Stimulated activated CD4-positive, alpha-beta T cell treated with anti-CD3 and anti-CD28 coated beads, Interleukin-4, amount 100 ng/mL, for 1 hour (primary cell): ENCODE results near the gene MYO10.
"Not testable (repeated sequence)": the region's sequence is repeated elsewhere in the genome, so short reads cannot be mapped to it uniquely, and the experiment has no call there.

Experiments
- DNase-seq: peaks from one replicate; pipeline ENCODE4 v3.0.0-alpha.2; 2020

Gene MYO10

DNA sequence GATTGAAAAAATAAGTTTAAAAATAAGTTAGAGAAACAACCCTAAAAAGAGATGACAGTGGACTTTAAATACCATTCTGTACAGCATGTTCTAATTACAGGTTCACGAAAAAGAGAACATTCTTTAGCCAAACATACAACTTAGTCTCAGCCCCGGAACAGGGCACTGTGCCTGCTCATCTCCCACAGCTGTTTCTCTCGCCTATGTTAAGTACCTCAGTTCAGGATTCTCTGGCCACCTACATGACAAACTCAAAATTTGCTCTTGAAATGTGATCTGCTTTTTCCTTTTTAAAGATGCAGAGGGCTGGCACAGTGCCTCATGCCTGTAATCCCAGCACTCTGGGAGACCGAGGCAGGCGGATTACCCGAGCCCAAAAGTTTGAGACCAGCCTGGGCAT lies 52.3 kb downstream of the MYO10 start:
- no peak for DNase-seq

DNA sequence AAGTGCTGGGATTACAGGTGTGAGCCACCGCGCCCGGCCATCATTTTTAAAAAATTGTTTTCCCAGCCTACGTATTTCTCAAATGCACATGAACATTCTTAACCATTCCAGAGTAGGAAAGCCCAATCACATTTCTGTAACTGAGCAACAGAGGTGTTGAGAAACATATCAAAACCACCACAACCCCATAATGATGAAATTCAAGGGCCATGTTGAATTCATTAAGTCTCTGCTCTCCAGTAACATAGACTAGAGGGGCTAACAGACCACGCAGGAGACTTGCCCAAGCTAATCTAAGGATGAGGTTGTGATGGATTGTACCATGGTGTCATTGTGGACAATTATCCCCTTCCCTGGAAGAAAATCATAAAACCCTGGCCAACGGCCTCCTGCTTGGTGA lies 52.9 kb downstream of the MYO10 start:
- DNase-seq, result no peak

DNA sequence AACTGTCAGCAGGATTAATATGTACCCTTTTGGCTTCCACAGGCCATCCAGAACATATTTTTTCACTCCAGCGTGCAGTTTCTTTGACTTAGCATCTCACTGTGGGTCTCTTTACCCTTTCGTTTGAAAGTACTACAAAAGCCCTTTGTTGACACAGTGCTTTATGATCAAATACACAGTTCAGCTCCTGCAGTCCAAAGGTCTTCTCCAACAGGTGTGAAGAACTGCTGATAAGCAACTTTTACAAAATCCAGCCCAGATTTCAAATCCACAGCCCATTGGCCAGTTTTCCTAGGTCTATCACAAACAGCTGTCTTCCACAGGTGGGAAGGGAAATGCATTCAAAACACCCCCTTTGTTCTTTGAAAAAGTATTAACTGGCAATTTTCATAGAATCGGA lies 54.8 kb downstream of the MYO10 start:
- DNase-seq, result no peak

DNA sequence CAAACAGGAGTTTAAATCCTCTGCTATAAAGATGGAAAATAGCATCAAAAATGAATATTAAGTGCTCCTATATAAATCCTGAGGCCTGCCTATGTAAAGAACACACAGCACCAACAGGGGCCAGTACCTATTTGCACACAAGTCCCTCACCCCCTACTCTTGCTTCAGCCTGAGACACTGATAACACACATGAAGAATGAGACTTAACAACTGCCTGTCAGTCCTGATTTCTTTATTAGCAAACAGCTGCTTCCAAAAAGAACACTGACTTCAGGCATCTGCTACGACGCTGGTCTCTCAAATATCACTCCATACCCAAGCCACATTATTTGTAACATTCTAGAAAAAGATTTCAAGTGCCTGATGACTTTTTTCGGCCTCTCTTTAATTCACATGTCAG lies 55.5 kb downstream of the MYO10 start:
- no peak for DNase-seq

DNA sequence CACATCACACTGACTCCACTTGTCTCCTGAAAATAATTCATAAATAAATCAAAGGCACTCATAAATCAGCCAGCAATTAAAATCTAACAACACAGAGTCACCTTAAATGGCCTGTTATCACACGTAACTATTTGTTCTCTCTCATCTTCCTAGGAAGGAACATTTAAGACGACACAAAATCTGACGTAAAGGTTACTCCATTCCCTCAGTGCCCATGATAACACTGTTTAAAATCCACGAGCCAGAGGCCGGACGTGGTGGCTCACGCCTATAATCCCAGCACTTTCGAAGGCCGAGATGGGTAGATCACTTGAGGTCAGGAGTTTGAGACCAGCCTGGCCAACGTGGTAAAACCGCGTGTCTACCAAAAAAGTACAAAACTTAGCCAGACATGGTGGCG lies 56.4 kb downstream of the MYO10 start:
- no peak for DNase-seq

DNA sequence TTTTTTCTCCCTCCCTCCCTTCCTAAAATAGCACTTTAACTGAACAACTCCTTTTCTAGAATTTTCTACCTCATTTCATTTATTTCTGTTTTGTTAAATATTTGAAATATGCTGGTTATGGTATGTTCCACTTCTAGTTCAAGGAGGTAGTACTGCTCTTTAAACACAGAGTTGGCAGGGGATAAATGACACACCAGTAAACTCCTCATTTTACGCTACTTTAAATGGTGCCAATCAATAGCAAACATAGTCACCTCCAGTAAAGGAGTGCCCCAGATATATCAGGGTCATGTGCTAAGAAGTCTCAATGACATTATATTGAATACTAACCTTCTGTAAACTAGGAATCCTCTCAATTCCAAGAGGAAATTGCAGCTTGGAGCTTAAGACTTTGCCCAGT lies 56.9 kb downstream of the MYO10 start:
- DNase-seq, result no peak

DNA sequence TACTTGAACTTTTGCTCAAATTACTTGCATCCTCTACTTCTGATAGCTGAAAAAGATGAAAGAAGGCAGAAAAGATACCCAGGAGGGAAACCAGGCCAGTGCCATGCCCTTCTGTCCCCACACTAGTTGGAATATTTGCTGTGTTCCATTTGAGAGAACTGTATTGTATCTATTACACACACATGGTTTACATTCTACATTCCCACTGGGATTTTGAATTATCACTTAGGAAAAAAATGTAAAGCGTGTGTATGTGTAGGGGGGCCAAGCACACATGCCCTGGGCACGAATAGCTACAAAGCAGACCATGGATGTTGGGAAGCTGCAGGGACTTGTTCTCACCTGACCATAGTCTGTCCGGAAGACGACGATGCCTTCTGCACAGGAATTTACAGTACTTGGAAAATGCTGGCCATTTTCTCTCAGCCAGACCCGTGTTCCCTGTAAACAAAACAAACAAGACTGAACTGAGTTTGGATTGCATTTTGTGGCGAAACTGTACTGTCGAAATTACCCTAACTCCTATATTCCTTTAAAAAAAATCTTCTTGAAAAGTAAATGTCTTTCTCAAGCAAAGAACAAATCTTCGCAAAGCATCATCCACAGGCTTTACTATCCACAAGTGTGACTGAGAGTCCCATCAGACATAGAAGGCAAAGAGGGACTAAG lies 58.7 kb downstream of the MYO10 start:
- DNase-seq, result no peak

DNA sequence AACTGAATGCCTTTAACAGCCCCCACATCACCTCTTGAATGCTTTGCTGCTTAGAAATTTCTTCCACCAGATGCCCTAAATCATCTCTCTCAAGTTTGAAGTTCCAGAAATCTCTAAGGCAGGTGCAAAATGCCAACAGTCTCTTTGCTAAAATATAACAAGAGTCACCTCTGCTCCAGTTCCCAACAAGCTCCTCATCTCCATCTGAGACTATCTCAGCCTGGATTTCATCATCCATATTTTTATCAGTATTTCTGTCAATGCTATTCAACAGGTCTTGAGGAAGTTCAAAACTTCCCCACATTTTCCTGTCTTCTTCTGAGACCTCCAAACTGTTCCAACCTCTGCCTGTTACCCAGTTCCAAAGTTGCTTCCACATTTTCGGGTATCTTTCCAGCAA lies 61.7 kb downstream of the MYO10 start:
- not testable (repeated sequence) for DNase-seq

DNA sequence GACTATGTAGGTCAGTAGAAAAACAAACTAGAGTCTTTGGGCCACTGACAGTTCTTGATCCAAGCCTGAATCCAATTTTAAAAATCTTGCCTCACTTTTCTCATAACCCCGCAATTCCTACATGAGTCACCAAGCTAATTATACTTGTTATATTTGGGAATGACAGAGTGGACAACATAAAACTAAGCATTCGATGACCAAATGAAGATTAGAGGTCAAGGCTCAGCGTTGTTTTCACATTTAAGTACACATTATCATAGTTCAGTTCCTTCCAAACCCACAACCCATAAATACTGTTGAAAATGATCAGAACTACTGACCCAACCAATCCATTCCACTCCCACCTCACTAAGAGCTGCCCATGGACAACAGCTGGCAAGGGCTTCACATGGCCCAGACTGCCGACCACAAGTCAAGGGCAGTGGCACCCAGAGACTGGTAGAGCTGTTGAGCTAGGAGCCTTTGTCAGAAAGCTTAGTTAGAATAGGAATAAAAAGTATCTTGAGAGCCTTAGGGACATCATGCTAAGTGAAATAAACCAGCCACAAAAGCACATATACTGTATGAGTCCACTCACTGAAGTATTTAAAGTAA lies 64.2 kb downstream of the MYO10 start:
- DNase-seq, result no peak

DNA sequence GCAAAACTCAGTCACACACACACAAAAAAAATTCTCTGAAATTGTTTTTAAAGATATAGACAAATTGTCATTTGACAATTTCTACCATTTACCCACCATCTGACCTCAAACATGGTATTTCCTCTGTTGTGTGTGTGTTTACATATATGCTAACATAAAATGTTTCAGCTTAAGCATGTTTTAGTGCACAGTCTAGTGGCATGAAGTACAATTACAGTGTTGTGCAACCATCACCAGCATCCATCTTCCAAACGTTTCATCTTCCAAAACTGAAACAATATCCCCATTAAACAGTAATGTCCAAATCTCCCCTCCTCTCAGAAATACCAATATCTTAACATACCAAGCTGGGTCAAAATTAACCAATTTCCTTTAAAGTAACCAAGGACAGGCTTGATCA lies 65.2 kb downstream of the MYO10 start:
- DNase-seq, result no peak

DNA sequence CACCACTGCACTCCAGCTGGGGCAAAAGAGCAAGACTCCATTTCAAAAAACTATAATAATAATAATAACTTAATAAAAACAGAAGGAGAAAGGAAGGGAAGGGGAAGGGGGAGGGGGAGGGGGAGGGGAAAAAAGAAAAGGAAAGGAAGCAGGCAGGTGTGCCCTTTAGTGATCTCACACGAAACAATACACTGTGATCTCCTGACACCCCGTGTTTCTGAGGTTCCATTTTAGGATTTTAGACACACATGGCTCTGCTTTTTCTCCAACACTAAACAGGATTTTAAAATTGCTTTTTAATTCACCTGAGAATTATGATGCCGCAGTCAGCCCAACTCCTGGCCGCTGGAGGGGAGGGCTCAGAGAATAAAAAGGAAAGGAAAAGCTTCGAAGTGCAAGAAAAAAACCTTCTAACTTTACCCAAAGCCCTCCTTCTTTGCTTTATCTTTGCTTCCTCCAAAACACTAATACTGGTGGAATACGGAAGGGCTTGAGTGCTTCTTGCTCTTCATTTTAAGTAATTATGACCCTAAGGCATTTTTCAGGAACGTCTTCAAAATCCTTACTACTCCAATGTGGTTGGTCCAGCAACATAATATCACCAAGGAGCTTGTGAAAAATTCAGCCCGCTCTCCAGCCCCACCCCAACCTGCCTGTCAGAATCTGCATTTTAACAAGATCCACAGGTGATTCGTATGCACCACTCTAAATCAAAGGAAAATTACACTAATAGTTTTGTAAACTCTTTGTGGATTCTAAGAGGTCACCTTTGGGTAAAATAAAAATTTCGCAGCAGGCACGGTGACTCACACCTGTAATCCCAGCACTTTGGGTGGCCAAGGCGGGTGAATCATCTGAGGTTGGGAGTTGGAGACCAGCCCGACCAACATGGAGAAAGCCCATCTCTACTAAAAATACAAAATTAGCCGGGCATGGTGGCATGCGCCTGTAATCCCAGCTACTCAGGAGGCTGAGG lies 66.0 kb downstream of the MYO10 start:
- DNase-seq, result no peak

DNA sequence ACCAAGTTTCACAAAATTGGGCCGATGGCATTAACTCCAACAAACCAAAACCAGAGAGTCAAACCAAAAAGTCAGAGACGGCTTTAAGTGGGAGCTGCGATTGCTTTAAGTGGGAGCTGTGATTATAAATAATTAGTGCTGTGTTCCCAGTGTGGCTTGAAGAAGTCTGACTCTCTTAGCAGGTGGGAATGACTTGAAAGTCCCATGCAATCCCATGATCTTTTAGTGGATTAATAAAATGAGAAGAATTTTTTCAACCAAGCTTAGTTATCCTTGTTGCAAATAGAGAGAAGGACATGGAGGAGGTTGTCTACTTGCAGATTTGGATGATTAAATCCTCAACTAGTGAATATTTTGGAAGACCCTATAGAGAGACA lies 68.5 kb downstream of the MYO10 start:
- no peak for DNase-seq

DNA sequence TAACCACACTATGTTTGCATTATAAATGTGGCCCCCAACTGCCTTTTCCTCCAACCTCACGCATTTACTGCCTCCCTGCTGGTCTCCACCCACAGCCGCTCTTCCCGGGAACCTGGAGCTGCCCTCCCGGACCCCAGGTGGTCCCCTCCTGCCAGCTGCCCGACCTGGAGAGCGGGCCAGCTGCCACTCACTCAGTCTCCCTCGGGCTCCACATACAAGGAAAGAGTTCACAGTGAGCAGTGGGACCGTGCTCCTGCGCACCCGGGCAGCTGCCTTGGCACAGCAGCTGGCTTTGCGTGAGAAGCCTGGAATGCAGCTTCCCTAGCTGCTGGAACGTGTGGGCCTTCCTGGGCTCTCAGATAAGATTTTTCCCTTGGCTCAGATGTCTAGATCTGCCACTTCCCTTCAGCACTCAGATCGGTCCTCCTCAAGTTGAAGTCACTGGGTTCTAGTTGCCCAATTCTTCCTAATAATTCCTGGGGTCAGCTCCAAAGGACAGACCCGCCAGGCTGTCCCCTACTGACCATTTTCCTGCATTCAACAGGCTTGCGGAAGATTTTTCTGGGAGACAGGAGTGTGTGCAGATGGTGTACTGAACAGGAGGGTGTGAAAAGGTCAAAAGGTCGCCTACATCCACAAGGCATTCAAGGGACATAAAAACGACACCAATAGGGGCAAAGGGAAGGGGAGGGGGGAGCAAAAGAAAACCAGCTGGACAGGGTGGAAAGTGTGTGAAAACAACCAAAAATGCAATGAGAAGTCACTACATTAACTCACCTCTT lies 69.1 kb downstream of the MYO10 start:
- no peak for DNase-seq

DNA sequence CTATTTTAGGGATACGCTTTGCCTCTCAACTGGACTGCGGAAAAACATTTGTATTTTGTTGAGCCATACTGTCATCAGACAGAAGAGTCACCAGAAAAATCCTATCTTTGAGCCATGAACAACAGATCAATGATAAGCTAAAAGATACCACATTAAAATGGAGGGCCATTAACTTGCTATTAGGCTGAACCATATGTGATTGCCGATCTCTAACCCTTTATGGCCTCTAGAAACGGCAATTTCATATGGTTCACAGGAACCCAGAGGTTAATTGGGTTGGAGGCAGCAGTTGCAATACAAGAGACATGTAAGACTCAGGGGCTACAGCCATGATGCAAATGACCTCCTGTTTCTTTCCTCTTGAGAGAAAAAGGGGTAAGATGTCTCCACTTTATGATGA lies 69.8 kb downstream of the MYO10 start:
- DNase-seq, result no peak

DNA sequence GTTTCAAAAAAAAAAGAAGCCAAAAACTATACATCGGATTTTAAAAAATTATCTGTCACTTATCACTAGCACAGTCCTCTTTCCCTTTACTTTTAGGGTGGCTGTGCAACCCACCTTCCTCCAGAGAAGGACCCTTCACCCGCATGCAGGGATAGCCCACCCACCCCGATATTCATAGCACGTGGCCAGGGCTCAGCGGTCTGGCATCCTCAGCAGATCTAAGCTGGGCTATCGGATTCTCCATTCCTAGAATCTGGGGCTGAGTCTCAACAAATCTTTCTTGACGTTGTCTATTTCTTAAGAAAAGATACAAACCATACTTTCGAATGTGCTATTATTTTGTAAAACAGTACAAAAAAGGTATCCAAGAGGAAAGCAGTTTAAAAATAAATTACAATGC lies 70.9 kb downstream of the MYO10 start:
- DNase-seq, result no peak

DNA sequence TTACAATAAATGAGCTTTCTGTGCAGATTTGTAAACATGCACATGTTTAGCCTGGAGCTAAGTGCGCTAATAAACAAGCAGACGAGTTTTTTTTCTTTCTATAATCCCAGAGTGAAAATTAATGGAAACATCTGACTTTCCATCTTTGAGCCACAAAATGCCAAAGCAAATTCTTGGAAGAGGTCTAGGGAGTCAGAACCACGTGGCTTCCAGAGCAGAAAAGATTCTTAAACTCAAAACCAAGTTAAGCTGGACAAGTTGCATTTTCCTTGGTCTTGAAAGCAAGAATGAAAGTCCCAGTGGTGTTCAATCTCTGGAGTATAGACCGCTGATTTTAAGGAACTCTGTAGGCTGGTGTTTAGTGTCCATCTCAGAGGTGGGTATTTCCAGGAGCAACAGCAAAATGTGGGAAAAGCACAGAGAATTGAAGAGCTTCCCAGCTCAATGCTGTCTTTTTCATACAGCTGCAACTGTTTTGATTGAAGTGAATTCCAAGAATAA lies 71.4 kb downstream of the MYO10 start:
- no peak for DNase-seq

DNA sequence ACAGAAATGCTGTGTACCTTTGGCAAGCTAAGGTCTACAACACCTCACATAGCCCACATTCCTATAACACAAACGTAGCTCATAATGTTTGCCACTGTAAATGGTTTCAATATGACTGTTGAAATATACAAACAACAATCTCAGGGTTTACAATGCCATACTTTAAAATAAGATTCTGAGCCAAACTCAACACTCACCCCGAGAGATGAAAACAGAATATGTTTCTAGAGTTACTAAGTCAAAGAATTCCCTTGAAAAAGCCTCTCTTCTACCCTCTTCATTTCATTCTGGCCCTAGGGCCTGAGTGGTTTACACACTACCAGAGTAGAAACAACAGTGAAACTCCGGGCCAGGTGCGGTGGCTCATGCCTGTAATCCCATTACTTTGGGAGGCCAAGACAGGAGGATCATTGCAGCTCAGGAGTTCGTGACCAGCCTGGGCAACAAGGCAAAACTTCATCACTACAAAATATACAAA lies 72.6 kb downstream of the MYO10 start:
- DNase-seq, result no peak

DNA sequence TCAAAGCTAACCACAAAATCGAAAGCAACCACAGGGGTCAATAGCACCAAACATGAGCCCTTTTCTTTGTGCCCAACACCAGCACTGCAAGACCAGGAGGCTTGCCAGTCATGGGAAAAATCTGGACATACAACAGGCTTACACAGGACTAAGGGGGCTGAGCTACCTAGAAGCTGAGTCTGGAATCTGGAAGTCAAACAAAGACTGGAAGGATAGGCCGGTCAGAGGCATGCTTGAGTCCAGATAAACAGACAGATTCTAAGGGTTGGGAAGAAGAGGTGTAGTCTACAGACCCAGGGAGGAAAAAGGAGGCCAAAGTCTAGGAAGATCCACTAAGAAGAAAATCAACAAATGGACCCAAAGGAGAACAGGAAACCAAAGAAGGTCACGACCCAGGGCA lies 73.3 kb downstream of the MYO10 start:
- no peak for DNase-seq

DNA sequence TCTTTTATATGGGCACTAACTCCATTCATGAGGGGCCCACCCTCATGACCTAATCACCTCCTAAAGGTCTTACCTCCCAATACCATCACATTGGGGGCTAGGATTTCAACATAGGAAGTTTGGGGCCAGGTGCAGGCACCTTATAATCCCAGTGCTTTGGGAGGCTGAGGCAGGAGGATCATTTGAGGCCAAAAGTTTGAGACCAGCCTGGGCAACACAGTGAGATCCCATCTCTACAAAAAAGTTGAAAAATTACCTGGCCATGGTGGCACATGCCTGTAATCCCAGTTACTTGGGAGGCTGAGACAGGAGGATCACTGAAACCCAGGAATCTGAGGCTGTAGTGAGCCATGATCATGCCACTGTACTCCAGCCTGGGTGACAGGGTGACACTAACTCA lies 76.7 kb downstream of the MYO10 start:
- no peak for DNase-seq

DNA sequence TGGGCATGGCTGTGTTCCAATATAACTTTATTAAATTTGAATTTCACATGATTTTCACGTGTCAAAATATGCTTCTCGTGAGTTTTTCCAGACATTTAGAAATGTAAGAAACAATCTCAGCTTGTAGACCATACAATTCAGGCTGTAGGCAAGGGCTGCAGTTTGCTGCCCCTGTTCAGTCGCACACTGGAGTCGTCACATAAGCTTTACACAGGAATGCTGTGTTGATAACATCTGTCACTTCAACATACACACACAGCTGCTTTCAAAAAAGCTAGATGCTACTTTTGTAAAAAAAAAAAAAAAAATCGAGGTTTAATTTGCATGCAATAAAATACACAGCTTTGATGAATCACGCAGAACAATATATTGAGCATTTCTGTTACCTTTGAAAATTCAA lies 77.9 kb downstream of the MYO10 start:
- DNase-seq, result no peak

DNA sequence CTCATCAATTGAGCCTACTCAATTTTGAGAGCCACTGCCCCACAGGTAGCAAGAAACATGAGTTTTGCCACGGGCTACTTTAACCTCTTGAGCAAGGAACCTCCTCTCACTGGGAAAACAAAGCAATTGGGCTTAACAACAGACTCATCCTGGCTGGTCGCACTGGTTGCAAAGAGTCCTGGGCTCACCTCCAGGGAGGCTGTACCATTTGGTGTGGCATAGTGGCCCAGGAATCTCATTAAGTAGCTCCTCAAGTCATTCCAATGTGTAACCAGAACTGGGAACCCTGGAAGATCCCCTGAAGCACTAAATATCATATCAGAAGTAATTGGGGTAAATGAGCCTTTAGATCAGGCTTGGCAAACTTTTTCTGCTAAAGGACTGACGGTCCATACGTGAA lies 78.5 kb downstream of the MYO10 start:
- DNase-seq, result no peak

DNA sequence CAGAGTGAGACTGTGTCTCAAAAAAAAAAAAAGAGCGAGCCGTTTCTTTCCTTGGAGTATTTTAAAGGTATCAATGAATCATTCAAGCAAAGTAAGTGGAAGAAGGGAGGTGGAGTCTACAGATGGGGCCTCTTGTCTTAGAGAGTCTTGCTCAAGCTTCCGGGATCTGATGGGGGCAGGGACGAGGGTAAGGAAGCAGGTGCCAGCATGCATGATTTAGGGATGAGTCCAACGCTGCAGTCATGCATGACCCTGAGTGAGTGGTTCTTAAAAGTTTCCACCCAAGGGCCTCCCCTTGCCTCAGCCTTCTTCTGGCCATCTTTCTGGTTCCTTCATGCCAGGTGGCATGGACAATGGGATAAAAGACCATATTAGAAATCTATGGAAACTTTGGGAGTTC lies 79.6 kb downstream of the MYO10 start:
- no peak for DNase-seq

DNA sequence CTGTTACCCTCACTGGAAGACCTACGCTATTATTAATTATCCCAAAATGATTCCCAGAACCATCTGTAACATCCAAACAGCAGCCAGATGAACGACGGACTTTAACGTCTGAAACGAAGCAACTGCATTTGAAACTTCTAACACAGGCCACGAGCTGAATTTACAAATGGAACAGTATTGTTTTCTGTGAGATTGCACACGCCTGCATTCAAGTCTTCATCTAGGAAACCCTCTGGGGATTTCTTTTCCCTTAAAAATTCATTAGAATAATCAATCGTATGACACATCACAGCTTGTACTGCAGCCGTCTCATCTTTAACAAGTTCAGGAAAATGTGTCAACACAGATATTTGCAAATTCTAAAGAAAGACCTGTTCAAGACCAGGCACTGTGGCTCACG lies 80.2 kb downstream of the MYO10 start:
- no peak for DNase-seq
